ENCODE measurements around the gene RUBCNL.

RUBCNL gene

DNA sequence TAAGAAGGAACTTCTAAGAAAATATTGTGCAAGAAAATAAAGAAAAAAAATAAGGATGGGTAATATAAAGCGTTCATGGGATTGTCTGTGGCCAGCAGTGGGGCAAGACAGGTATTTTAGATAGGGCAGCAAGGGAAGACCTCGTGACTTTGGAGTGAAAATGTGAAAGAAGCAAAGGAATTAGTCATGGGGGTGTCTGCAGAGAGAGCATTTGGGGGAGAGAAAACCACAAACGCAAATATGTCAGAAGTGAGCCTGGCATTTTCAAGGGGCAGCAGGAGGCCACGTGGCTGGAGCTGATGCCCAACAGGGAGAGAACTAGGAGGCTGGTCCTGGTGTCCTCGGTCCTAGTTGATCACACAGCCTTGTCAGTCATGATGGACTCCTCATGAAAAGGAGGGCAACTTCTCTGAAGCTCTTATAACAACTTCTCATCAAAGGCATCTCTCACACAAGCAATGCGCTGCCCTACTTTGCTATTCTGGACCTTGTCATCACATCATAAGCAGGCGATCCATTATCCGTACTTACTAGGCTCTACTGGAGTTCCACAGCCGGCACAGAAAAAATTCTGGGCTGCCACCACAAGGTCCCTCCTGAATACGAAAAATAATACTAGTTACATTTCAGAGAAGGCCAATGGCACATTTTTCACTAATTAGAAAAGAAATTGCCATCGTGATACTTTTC, 31.0 kb downstream of the RUBCNL start:
- ATAC-seq (no peak), DNase-seq (ENCODE audit: low spot score in 2 of 2) (no peak)
- H3K9me3 Mint-ChIP-seq, result peaks cover 12% of the 10 kb centered on the region
- no peak overlapping the region for H3K4me3 Mint-ChIP-seq
- peaks cover 17% of the 10 kb centered on the region for H3K36me3 Mint-ChIP-seq
- H3K27ac Mint-ChIP-seq, result no peak overlapping the region
- peaks cover 36% of the 10 kb centered on the region for H3K4me1 Mint-ChIP-seq

- Mint-ChIP-seq H3K36me3 (peaks cover 17% of the 10 kb centered on the region), H3K4me3 (peak overlapping the region; percentile 14), H3K27ac (peak overlapping the region; percentile 78), H3K9me3 (peaks cover 12% of the 10 kb centered on the region), H3K4me1 (peaks cover 36% of the 10 kb centered on the region)
- ATAC-seq (peak; percentile 4), DNase-seq (ENCODE audit: low spot score in 2 of 2) (no peak)
Observed at GRCh38 chr13:46355088-46355468, 32.0 kb downstream of the RUBCNL start.

- ATAC-seq, result peak; percentile 97
- Mint-ChIP-seq H3K27ac (peak overlapping the region; percentile 78), H3K36me3 (peaks cover 17% of the 10 kb centered on the region), H3K9me3 (peaks cover 12% of the 10 kb centered on the region), H3K4me3 (peak overlapping the region; percentile 14), H3K4me1 (peaks cover 31% of the 10 kb centered on the region)
- DNase-seq (ENCODE audit: low spot score in 2 of 2), result peak in 1 of 2 donors; percentile 65
Observed at GRCh38 chr13:46354156-46355087, 32.6 kb downstream of the RUBCNL start.

DNA sequence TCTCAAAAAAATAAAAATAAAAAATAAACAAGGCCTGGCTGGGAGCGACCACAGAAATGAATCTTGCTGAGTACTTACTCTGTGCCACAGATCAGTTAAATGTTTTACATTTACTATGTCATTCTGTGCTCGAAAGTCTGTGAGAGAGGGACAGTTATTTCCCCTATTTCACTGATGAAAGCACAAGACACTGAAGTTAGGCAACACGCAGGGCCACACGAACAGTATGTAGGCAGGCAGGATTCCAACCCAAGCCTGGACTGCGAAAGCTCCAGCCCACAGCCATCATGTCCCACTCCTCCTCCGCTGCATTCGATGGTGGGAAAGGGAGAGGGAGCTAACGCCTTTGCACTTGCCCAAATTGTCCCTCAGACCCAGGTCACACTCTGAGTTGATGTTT, 34.2 kb downstream of the RUBCNL start:
- no peak for ATAC-seq
- Mint-ChIP-seq H3K9me3 (peaks cover 12% of the 10 kb centered on the region), H3K4me3 (no peak overlapping the region), H3K36me3 (peaks cover 20% of the 10 kb centered on the region), H3K27ac (no peak overlapping the region), H3K4me1 (peaks cover 31% of the 10 kb centered on the region)
- DNase-seq (ENCODE audit: low spot score in 2 of 2), result no peak

- H3K9me3 Mint-ChIP-seq, result peaks cover 12% of the 10 kb centered on the region
- DNase-seq (ENCODE audit: low spot score in 2 of 2), result no peak
- H3K36me3 Mint-ChIP-seq, result peaks cover 14% of the 10 kb centered on the region
Observed at GRCh38 chr13:46350003-46350402, 37.0 kb downstream of the RUBCNL start.

DNA sequence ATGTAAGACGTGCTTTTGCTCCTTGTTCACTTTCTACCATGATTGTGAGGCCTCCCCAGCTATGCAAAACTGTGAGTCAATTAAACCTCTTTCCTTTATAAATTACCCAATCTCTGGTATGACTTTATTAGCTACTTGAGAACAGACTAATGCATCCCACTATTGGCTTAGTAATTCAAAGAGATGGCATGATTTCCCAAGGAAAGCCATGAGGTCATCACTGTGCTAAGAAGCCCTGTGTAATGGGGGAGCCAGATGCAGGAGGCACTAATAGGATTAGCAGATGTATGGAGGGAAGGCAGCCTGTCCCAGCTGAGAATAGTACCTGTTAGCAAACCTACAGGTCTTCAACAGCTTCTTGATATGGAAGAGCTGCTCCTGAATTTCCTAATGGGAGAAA, 38.1 kb downstream of the RUBCNL start:
- Mint-ChIP-seq H3K4me1 (peaks cover 11% of the 10 kb centered on the region), H3K36me3 (peaks cover 6% of the 10 kb centered on the region), H3K27ac (no peak overlapping the region), H3K4me3 (no peak overlapping the region), H3K9me3 (peaks cover 7% of the 10 kb centered on the region)
- DNase-seq (ENCODE audit: low spot score in 2 of 2) (no peak), ATAC-seq (no peak)

More at GRCh38 chr13:46350003-46350402, 37.0 kb downstream of the RUBCNL start:
- Mint-ChIP-seq H3K27ac (no peak overlapping the region), H3K4me1 (peaks cover 21% of the 10 kb centered on the region), H3K4me3 (no peak overlapping the region)
- no peak for ATAC-seq

DNA sequence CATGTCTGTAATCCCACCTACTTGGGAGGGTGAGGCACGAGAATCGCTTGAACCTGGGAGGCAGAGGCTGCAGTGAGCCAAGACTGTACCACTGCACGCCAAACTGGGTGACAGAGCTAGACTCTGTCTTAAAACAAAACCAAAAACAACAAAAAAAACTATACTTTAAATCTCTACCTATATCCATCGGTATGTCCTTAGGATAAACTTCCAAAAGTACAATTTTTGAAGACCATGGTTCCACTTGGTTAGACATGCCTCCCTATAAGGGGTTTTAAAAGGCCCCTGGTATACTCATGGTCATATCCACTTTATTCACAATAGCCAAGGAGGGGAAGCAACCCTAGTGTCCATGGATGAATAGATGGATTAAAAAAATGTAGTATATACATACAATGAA, 39.8 kb downstream of the RUBCNL start:
- no peak for ATAC-seq
- Mint-ChIP-seq H3K27ac (no peak overlapping the region), H3K4me3 (no peak overlapping the region), H3K9me3 (no peaks in the 10 kb centered on the region), H3K36me3 (peaks cover 6% of the 10 kb centered on the region), H3K4me1 (peaks cover 7% of the 10 kb centered on the region)
- no peak for DNase-seq (ENCODE audit: low spot score in 2 of 2)

- Mint-ChIP-seq H3K4me1 (peaks cover 21% of the 10 kb centered on the region), H3K27ac (no peak overlapping the region), H3K9me3 (no peaks in the 10 kb centered on the region), H3K36me3 (peaks cover 6% of the 10 kb centered on the region), H3K4me3 (no peak overlapping the region)
- no peak for DNase-seq (ENCODE audit: low spot score in 2 of 2)
- ATAC-seq, result no peak
Observed at GRCh38 chr13:46345866-46346265, 41.2 kb downstream of the RUBCNL start.

- H3K4me3 Mint-ChIP-seq, result no peak overlapping the region
- H3K36me3 Mint-ChIP-seq, result peaks cover 6% of the 10 kb centered on the region
- H3K4me1 Mint-ChIP-seq, result peaks cover 26% of the 10 kb centered on the region
- H3K27ac Mint-ChIP-seq, result no peak overlapping the region
- DNase-seq (ENCODE audit: low spot score in 2 of 2) (no peak), ATAC-seq (no peak)
- H3K9me3 Mint-ChIP-seq, result no peaks in the 10 kb centered on the region
Observed at GRCh38 chr13:46345398-46345797, 41.7 kb downstream of the RUBCNL start.

DNA sequence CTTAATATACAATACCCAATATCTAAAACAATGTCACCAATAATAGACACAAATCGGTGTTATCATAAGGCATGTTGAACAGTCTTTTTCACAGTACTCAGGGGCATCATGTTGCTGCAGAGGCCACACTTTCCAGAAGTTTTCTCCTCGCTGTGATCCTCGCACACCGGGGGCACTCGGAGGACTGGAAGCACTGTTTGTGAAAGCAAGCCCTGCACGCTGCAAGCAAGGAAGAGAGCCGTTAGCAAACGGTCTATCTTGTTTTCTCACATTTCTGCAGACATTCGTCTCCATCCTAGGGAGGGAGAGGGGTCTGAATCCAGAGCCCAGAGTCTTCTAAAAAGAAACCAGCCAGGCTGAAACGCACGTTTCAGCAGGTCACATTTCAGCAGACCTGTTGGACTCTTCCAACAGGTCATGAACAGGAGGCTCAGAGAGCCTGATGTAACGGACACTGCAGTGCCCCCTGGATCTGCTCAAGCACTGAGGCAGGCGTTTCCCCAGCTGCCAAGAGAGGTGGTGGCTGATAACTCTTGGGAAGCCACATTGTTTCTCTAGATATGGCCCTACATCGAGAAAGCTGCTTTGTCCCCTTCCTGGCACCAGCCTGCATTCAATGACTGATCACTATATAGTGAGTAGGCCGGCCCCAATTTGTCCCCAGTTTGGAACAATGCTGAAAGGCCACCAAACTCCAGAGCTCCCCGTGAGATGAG, 43.6 kb downstream of the RUBCNL start:
- Mint-ChIP-seq H3K9me3 (no peaks in the 10 kb centered on the region), H3K36me3 (peaks cover 6% of the 10 kb centered on the region), H3K27ac (no peak overlapping the region), H3K4me1 (peaks cover 42% of the 10 kb centered on the region), H3K4me3 (no peak overlapping the region)
- ATAC-seq (no peak), DNase-seq (ENCODE audit: low spot score in 2 of 2) (no peak)

DNA sequence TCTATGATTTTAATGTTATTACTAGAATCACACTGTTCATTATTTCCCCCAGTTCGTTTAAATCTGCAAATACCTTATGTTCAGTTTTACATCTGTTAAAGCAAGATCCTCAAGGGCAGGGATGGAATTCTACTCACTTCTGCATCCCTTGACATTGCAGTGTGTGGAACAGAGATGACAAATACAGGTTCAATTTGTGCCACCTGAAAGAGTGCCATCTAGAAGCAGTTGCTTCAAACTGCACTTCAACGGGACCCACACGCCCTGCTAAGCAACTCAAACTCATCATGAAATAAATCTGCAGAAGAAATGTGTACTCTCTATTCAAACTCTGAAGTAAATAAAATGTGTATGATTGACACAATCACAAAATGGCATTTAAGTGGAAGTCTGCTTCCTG, 44.5 kb downstream of the RUBCNL start:
- ATAC-seq, result no peak
- Mint-ChIP-seq H3K27ac (peak overlapping the region; percentile 53), H3K9me3 (no peaks in the 10 kb centered on the region), H3K4me3 (no peak overlapping the region), H3K36me3 (no peaks in the 10 kb centered on the region), H3K4me1 (peaks cover 45% of the 10 kb centered on the region)
- DNase-seq (ENCODE audit: low spot score in 2 of 2), result no peak

- Mint-ChIP-seq H3K36me3 (no peaks in the 10 kb centered on the region), H3K9me3 (peaks cover 4% of the 10 kb centered on the region), H3K27ac (peak overlapping the region; percentile 53), H3K4me3 (peak overlapping the region; percentile 16), H3K4me1 (peaks cover 45% of the 10 kb centered on the region)
- ATAC-seq (peak; percentile 99), DNase-seq (ENCODE audit: low spot score in 2 of 2) (no peak)
Observed at GRCh38 chr13:46341112-46341711, 45.8 kb downstream of the RUBCNL start.

- ATAC-seq (peak; percentile 9), DNase-seq (ENCODE audit: low spot score in 2 of 2) (peak in 1 of 2 donors; percentile 69)
- no peaks in the 10 kb centered on the region for H3K36me3 Mint-ChIP-seq
- H3K4me3 Mint-ChIP-seq, result peak overlapping the region; percentile 16
- H3K4me1 Mint-ChIP-seq, result peaks cover 45% of the 10 kb centered on the region
- H3K27ac Mint-ChIP-seq, result peak overlapping the region; percentile 53
- H3K9me3 Mint-ChIP-seq, result peaks cover 4% of the 10 kb centered on the region
Observed at GRCh38 chr13:46340631-46341111, 46.4 kb downstream of the RUBCNL start.

DNA sequence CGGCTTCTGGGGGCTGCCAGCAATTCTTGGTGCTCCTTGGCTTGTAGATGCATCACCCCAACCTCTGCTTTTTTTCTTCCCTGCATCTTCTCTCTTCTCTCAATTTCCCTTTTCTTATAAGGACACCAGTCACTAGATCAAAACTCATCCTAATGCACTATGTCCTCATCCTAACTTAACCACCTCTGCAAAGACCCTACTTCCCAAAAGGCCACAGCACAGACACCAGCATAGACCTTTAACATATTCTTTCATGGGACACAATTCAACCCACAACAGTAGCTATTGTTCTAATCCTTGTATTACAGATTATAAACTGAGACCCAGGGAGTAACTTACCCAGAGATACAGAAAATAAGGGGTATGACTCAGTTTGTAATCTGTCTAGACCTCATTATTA, 47.0 kb downstream of the RUBCNL start:
- Mint-ChIP-seq H3K9me3 (peaks cover 4% of the 10 kb centered on the region), H3K4me1 (peaks cover 45% of the 10 kb centered on the region), H3K36me3 (no peaks in the 10 kb centered on the region), H3K27ac (peak overlapping the region; percentile 53), H3K4me3 (peak overlapping the region; percentile 16)
- ATAC-seq (peak; percentile 22), DNase-seq (ENCODE audit: low spot score in 2 of 2) (no peak)

Data from stimulated activated effector memory CD8-positive, alpha-beta T cell treated with anti-CD3 and anti-CD28 coated beads, Interleukin-12 subunit alpha, Interleukin-12 subunit beta, amount 100 ng/mL, for 72 hours (primary cell).